ENCODE results near the gene GNGT1.
"Not testable (repeated sequence)": the region's sequence is repeated elsewhere in the genome, so short reads cannot be mapped to it uniquely, and the experiment has no call there.

GNGT1 gene

GRCh38 chr7:93910076-93910994 lies 4.0 kb downstream of the GNGT1 start:
- DNase-seq: no peak

- DNase-seq: not testable (repeated sequence)
These were observed 4.9 kb downstream of the GNGT1 start for GRCh38 chr7:93911242-93911641.

- DNase-seq: not testable (repeated sequence)
These were observed 5.3 kb downstream of the GNGT1 start for GRCh38 chr7:93911661-93912060.

- DNase-seq: no peak
These were observed 6.8 kb downstream of the GNGT1 start for GRCh38 chr7:93913197-93913596.

- no peak for DNase-seq
These were observed 8.3 kb downstream of the GNGT1 start for GRCh38 chr7:93914581-93915066.

- DNase-seq: not testable (repeated sequence)
These were observed 9.0 kb downstream of the GNGT1 start for GRCh38 chr7:93915206-93915842.

GRCh38 chr7:93915888-93916287 lies 9.5 kb downstream of the GNGT1 start:
- DNase-seq: not testable (repeated sequence)

- DNase-seq: not testable (repeated sequence)
These were observed 9.9 kb downstream of the GNGT1 start for GRCh38 chr7:93916315-93916714.

GRCh38 chr7:93920496-93921182 lies 14.3 kb downstream of the GNGT1 start:
- no peak for DNase-seq

GRCh38 chr7:93921186-93921585 lies 14.8 kb downstream of the GNGT1 start:
- no peak for DNase-seq

- DNase-seq: peak; percentile 86
These were observed 15.5 kb downstream of the GNGT1 start, which contains the start of gene GNG11 for GRCh38 chr7:93921607-93922566. Gene GNG11 (plus strand): TSS chr7:93921735. CDS start chr7:93922138, 403 bp downstream.

- DNase-seq: peak; percentile 62
These were observed 16.9 kb downstream of the GNGT1 start for GRCh38 chr7:93923296-93923695.

- DNase-seq: no peak
These were observed 17.6 kb downstream of the GNGT1 start for GRCh38 chr7:93923942-93924341.

GRCh38 chr7:93926800-93927199 lies 20.4 kb downstream of the GNGT1 start:
- DNase-seq: no peak

- no peak for DNase-seq
These were observed 21.2 kb downstream of the GNGT1 start for GRCh38 chr7:93927585-93927984.

- no peak for DNase-seq
These were observed 25.3 kb downstream of the GNGT1 start for GRCh38 chr7:93931655-93932054.

- no peak for DNase-seq
These were observed 26.8 kb downstream of the GNGT1 start for GRCh38 chr7:93933156-93933555.

- no peak for DNase-seq
These were observed 28.7 kb downstream of the GNGT1 start for GRCh38 chr7:93935102-93935501.

- DNase-seq: no peak
These were observed 31.5 kb downstream of the GNGT1 start for GRCh38 chr7:93937818-93938217.

GRCh38 chr7:93938293-93938692 lies 31.9 kb downstream of the GNGT1 start:
- DNase-seq: no peak

- no peak for DNase-seq
These were observed 35.6 kb downstream of the GNGT1 start for GRCh38 chr7:93941945-93942344.

All from right hindlimb (tissue), 1 donor.